ENCODE measurements around the gene PNPLA3.

The PNPLA3 gene
- 0 to 0.42 (median 0.10) reads per million in 9 experiments for total RNA-seq

DNA sequence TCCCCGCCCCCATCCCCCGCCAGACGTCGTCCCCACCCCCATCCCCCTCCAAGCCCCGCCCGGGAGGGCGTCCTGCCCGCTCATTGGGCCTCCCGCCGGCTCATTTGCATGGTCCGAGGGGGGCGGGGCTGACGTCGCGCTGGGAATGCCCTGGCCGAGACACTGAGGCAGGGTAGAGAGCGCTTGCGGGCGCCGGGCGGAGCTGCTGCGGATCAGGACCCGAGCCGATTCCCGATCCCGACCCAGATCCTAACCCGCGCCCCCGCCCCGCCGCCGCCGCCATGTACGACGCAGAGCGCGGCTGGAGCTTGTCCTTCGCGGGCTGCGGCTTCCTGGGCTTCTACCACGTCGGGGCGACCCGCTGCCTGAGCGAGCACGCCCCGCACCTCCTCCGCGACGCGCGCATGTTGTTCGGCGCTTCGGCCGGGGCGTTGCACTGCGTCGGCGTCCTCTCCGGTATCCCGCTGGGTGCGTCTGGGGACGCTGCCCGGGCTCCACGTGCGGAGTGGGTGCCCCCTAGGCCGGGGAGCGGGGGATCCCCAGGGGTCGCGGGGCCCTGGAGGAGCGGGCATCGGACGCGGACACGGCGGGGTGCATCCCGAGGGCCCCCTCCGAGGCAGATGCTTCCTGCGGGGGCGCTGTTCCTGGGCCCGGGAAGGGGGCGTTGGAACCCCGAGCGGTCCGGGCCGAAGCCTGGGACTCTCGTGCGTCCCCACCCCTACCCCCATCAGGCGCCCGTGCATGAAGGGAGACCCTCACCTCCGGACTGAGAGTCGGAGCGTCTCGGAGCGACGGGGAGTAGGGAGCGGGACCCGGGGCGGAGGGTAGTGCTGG, at the start of gene PNPLA3:
Gene PNPLA3, plus strand, starts transcription at position 175 of the 834 bp plus-strand sequence. Its CDS starts 107 bp downstream, at position 282.
- Mint-ChIP-seq H3K27me3 (peaks cover 8 to 75% of the 10 kb centered on the region in 2 donors), H3K27ac (no peak within 1 kb of the TSS), H3K9me3 (no peaks in the 10 kb centered on the region), H3K4me3 (peak within 1 kb of the TSS; percentile 70 to 80), H3K4me1 (ENCODE audit: low read depth in 2 of 2) (peaks cover 5 to 10% of the 10 kb centered on the region in 2 donors), H3K36me3 (ENCODE audit: insufficient read depth) (peaks cover 3% of the 10 kb centered on the region)
- ATAC-seq (replicated peaks) (peak; percentile 87), DNase-seq (peak; percentile 60 to 61 (median 60))

DNA sequence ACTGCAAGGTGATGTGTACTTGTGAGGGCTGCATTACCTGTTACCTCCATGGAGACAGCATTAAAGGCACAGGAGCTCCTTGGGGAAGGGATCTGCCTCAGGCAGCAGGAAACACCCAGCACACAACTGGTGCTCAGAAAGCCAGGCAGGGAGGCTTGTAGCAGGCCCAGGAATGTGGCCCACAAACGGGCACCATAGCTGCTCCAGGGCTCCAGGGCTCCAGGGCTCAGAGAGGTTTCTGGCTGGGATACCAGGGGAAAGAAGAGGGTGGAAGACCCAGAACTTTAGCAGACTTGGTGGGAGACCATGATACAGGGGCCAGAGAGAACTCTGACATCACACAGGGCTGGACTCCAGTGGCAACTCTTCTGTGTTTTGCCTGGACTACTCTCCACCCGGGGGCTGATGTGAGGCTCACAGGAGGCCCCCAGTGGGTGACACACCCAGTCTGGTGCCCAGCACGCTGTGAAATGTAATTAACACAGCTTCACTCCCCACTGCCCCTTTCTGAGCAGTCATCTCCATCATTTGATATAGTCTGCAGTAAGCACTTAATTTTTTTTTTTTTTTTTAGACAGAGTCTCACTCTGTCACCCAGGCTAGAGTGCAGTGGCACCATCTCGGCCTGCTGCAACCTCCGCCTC, 46.6 kb upstream of the PNPLA3 start:
- H3K27me3 Mint-ChIP-seq = peaks cover 63 to 91% of the 10 kb centered on the region in 2 donors
- no peak overlapping the region for H3K27ac Mint-ChIP-seq
- H3K36me3 Mint-ChIP-seq (ENCODE audit: insufficient read depth) = no peaks in the 10 kb centered on the region
- no peak overlapping the region for H3K4me3 Mint-ChIP-seq
- DNase-seq (no peak), ATAC-seq (replicated peaks) (no peak)
- no peaks in the 10 kb centered on the region for H3K9me3 Mint-ChIP-seq
- H3K4me1 Mint-ChIP-seq (ENCODE audit: low read depth in 2 of 2) = no peaks in the 10 kb centered on the region

GRCh38 chr22:43878079-43878795, 45.4 kb upstream of the PNPLA3 start:
- Mint-ChIP-seq H3K9me3 (no peaks in the 10 kb centered on the region), H3K27me3 (peaks cover 62 to 88% of the 10 kb centered on the region in 2 donors), H3K4me3 (no peak overlapping the region), H3K36me3 (ENCODE audit: insufficient read depth) (no peaks in the 10 kb centered on the region), H3K27ac (no peak overlapping the region), H3K4me1 (ENCODE audit: low read depth in 2 of 2) (peaks cover 4% of the 10 kb centered on the region in 2 donors)
- no peak for DNase-seq
- no peak for ATAC-seq (replicated peaks)

DNA sequence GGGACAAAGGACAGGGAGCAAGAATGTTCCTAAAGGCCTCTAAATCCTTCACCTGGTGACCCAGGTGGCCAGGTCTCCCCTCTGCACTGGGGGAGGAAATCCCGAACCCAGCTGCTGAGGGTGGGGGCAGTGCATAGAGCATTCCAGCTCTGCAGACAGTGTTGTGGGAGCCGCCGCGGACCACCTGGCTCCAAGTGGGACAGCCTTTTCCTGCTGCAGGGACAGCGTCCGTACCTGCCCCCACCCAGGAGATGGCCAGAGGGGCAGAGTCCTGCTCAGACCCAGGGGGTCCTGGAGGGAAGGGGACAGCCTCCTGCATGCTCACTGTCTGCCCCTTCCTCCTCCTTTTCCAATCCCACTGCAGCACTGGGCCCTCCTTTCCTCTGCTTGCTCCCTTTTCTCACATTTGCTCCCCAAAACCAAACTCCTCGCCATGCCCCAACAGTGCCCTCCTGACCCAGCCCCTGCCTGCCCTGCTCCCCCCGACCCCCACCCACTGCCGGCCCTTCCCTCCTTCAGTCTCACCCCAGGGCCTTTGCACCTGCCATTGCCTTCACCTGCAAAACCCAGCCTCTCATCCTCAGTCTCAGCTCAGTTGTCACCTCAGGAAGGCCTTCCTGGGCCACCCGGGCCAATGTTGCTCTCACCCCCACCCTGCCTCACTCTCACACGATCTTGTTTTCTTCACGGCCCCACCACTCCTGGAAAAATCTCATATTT, 44.6 kb upstream of the PNPLA3 start:
- H3K9me3 Mint-ChIP-seq = no peaks in the 10 kb centered on the region
- no peak overlapping the region for H3K27ac Mint-ChIP-seq

GRCh38 chr22:43879901-43880540, 43.6 kb upstream of the PNPLA3 start:
- Mint-ChIP-seq H3K27ac (no peak overlapping the region), H3K4me3 (no peak overlapping the region), H3K27me3 (peaks cover 44 to 77% of the 10 kb centered on the region in 2 donors), H3K36me3 (ENCODE audit: insufficient read depth) (peaks cover 3% of the 10 kb centered on the region), H3K4me1 (ENCODE audit: low read depth in 2 of 2) (peaks cover 11 to 16% of the 10 kb centered on the region in 2 donors), H3K9me3 (no peaks in the 10 kb centered on the region)
- ATAC-seq (replicated peaks) (no peak), DNase-seq (no peak)

More for the DNA sequence above, 44.6 kb upstream of the PNPLA3 start:
- Mint-ChIP-seq H3K4me1 (ENCODE audit: low read depth in 2 of 2) (peaks cover 7 to 9% of the 10 kb centered on the region in 2 donors), H3K36me3 (ENCODE audit: insufficient read depth) (peaks cover 3% of the 10 kb centered on the region), H3K4me3 (no peak overlapping the region), H3K27me3 (peaks cover 54 to 83% of the 10 kb centered on the region in 2 donors)
- DNase-seq (no peak), ATAC-seq (replicated peaks) (no peak)

GRCh38 chr22:43880541-43880991, 43.0 kb upstream of the PNPLA3 start:
- no peak overlapping the region for H3K27ac Mint-ChIP-seq
- ATAC-seq (replicated peaks) (no peak), DNase-seq (no peak)
- peaks cover 13 to 16% of the 10 kb centered on the region in 2 donors for H3K4me1 Mint-ChIP-seq (ENCODE audit: low read depth in 2 of 2)
- H3K36me3 Mint-ChIP-seq (ENCODE audit: insufficient read depth) = peaks cover 6% of the 10 kb centered on the region
- H3K9me3 Mint-ChIP-seq = peaks cover 0 to 2% of the 10 kb centered on the region in 2 donors
- H3K27me3 Mint-ChIP-seq = peaks cover 41 to 77% of the 10 kb centered on the region in 2 donors
- H3K4me3 Mint-ChIP-seq = no peak overlapping the region

DNA sequence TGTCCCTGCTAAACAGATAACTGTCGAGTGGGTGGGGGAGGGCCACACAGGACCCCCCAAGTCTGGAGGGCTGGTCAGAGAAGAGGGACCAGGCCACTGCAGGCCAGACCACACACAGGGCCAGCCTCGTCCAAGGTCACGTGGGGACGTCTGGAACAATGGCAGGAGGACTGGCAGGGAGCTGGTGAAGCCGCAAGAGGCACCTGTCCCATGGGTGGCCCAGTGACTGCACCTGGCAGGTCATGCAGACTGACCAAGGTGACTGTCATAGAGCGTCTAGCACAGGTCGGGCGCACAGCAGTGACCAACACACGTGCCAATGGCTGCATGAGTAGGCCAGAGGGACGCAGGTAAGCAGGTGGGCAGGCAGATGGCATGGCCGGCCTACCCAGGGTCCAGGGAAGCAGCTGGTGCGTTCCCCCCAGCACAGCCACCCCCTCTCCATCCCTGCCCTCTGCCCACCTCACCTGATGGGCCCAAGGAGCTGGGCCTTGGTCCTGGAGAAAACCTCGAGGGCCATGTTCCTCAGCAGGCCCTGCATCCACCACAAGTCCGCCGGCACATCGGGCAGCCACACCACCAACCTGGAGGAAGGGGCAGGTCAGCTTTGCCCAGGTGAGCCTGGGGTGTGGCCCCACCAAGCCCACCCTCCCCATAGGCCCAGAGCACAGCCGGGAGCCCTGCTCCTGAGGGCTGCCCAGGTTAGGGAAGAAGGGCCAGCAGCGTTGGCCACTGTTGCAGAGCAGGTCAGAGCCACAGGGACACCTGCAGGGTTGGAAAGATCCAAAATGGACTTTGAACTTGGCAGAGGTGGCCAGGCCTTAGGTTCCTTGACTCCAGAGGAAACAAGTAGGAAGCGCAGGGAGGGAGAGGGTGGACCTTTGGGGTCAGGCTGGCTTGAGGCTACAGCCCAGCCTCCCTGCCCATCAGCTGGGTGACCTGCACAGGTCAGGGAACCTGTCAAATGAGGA, 42.2 kb upstream of the PNPLA3 start:
- Mint-ChIP-seq H3K27me3 (peaks cover 37 to 77% of the 10 kb centered on the region in 2 donors), H3K4me3 (no peak overlapping the region), H3K4me1 (ENCODE audit: low read depth in 2 of 2) (peaks cover 14 to 16% of the 10 kb centered on the region in 2 donors), H3K27ac (no peak overlapping the region), H3K36me3 (ENCODE audit: insufficient read depth) (peaks cover 6% of the 10 kb centered on the region), H3K9me3 (peaks cover 0 to 2% of the 10 kb centered on the region in 2 donors)
- ATAC-seq (replicated peaks) = no peak
- no peak for DNase-seq

GRCh38 chr22:43882122-43882767, 41.4 kb upstream of the PNPLA3 start:
- peaks cover 0 to 2% of the 10 kb centered on the region in 2 donors for H3K9me3 Mint-ChIP-seq
- H3K27ac Mint-ChIP-seq = no peak overlapping the region
- H3K27me3 Mint-ChIP-seq = peaks cover 34 to 77% of the 10 kb centered on the region in 2 donors
- H3K36me3 Mint-ChIP-seq (ENCODE audit: insufficient read depth) = peaks cover 6% of the 10 kb centered on the region
- ATAC-seq (replicated peaks) (no peak), DNase-seq (no peak)
- no peak overlapping the region for H3K4me3 Mint-ChIP-seq
- H3K4me1 Mint-ChIP-seq (ENCODE audit: low read depth in 2 of 2) = peaks cover 14 to 16% of the 10 kb centered on the region in 2 donors

DNA sequence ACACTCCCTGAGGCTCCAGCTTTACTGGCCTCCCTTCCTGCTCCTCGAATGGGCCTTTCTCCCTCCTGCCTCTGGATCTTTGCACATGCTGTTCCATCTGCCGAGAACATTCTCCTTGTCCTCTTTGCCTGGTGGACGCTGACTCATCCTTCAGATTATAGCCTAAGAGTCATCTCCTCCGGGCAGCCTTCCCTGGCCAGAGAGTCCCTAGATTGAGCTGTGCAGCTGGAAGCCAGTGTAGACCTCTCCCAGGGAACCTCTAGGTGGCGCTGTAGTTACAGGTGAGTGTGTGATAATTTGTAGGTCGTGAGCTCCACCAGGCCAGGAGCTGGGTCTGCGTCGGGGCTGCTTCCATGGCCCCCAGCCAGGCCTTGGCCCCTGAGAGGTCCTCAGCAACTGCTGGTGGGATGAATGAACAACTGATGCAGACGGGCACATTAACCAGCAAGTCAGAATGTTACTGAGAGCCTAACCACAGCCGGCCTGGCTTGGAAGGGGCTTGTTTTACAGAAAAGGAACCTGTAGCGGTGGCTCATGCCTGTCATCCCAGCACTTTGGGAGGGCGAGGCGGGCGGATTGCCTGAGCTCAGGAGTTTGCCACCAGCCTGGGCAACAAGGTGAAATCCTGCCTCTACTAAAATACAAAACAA, 40.5 kb upstream of the PNPLA3 start:
- peak; percentile 64 for ATAC-seq (replicated peaks)
- H3K27me3 Mint-ChIP-seq = peaks cover 31 to 77% of the 10 kb centered on the region in 2 donors

GRCh38 chr22:43883719-43884415, 39.7 kb upstream of the PNPLA3 start:
- no peak overlapping the region for H3K27ac Mint-ChIP-seq
- H3K4me1 Mint-ChIP-seq (ENCODE audit: low read depth in 2 of 2) = peaks cover 14 to 16% of the 10 kb centered on the region in 2 donors
- peaks cover 6% of the 10 kb centered on the region for H3K36me3 Mint-ChIP-seq (ENCODE audit: insufficient read depth)
- H3K4me3 Mint-ChIP-seq = no peak overlapping the region
- DNase-seq (no peak), ATAC-seq (replicated peaks) (no peak)
- peaks cover 32 to 77% of the 10 kb centered on the region in 2 donors for H3K27me3 Mint-ChIP-seq
- H3K9me3 Mint-ChIP-seq = peaks cover 0 to 2% of the 10 kb centered on the region in 2 donors

More for the DNA sequence above, 40.5 kb upstream of the PNPLA3 start:
- H3K4me3 Mint-ChIP-seq = no peak overlapping the region
- DNase-seq = peak; percentile 28 to 37 (median 32)
- no peak overlapping the region for H3K27ac Mint-ChIP-seq
- peaks cover 14 to 16% of the 10 kb centered on the region in 2 donors for H3K4me1 Mint-ChIP-seq (ENCODE audit: low read depth in 2 of 2)
- peaks cover 6% of the 10 kb centered on the region for H3K36me3 Mint-ChIP-seq (ENCODE audit: insufficient read depth)
- peaks cover 0 to 2% of the 10 kb centered on the region in 2 donors for H3K9me3 Mint-ChIP-seq

Data from effector memory CD8-positive, alpha-beta T cell (primary cell).